ENCODE data around the gene EMX2.
A peak's percentile ranks its signal among the peaks of the same experiment; 100 is the strongest.
"Not testable (repeated sequence)": the region's sequence is repeated elsewhere in the genome, so short reads cannot be mapped to it uniquely, and the experiment has no call there.

EMX2 gene

DNA sequence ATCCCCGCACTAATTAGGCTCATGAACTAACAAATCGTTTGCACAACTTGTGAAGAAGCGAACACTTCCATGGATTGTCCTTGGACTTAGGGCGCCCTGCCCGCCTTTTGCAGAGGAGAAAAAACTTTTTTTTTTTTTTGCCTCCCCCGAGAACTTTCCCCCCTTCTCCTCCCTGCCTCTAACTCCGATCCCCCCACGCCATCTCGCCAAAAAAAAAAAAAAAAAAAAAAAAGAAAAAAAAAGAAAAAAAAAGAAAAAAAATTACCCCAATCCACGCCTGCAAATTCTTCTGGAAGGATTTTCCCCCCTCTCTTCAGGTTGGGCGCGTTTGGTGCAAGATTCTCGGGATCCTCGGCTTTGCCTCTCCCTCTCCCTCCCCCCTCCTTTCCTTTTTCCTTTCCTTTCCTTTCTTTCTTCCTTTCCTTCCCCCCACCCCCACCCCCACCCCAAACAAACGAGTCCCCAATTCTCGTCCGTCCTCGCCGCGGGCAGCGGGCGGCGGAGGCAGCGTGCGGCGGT is at the start of gene EMX2:
TSS of gene EMX2 (plus strand) at position 41 of the 519 bp plus-strand sequence. CDS start 522 bp downstream, outside the sequence.
- DNase-seq (ENCODE audit: low read depth in 2 of 2): no peak

DNA sequence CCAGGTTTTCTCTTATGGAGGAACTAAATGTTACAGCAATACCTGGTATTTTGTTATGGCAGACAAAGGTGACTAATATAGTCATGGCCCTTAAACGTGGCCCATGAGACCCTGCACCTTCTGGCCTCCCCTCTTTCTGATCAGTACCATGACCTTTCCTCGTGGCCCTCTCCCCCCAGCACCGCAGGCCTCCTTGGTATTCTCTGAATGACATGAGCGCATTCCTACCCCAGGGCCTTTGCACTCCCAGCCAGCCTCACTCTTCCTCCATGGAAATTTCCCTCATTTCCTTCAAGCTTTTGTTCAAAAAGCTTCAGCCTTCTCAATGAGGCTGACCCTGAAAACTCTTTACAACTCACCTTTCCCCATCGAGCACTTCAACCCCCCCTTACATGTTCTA is 46.5 kb upstream of the EMX2 start:
- DNase-seq (ENCODE audit: low read depth in 2 of 2): no peak

DNA sequence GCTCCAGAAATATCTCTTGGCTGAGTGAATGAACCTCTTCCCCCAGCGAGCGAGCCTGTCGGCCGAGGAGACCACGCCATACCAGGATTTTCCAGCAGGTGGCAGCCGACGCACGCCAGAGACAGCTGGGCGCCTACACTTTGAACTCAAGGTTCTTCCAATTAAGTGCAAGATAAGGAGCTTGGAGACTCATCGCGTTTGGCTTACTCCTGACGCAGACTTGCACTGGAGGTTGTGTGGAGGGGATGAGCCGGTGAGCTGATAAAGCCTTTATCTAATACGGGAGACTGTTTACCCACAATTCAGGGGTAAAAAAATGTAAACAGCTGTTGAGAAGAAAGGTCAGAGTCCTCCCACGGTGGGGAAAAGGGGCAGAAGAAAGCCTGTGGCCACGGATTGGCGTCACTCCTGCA is 45.9 kb upstream of the EMX2 start:
- peak; percentile 45 to 60 for DNase-seq (ENCODE audit: low read depth in 2 of 2)

DNA sequence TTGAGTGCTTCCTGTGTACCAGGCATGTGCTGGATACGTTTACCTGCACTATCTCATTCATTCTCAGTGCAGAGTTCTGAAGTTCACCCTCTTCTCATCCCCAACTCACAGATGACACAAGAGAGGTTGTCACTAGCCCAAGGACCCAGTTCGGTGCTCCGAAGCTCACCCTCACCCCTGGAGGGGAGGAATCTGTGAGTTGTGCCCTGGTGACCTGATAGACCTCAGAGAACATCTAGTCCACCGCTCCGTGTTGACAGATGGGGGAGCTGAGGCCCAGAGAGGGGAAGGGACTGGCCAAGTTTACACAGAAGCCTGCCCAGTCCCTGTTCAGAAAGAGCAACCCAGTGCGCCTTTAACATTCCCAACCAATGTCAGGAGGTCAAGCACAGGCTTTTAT is 44.8 kb upstream of the EMX2 start:
- no peak for DNase-seq (ENCODE audit: low read depth in 2 of 2)

DNA sequence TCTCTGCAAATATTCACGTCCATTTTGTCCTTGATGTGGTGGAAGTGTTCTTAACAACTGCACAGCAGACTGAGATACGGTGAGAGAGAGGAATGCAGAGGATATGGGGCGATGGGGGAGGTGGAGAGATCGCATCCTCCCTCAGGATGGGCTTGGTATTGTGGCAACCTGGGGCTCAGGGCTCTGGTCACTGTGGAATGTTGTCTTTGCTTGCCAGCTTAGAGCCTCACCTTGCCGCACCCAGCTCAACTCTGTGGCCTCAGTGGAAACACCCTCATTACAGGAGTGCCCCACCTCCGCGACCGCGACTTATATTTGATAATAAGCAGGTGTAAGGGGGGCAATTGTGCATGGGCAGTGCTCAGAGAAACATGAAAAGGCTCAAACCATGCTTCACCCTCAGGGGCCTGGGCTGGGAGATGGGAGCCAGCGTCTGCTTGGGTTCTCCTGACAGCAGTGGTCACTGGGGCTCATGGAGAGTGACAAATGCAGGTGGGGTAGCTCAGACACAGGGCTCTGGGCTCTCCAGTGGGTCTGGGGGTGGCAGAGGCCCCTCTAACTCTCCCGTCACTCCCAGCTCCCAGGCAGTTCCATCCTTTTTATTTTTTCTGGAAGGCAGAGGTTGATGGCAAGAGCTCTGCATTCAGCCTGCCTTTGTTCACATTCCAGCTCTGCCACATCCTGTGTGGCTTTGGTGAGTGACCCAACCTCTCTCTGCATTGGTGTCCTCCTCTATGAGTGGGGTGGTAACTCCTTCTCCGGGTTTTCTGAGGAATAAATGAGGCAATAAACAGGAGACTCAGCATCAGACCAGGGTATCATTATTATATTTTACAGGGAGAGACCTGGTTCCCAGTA is 43.1 kb upstream of the EMX2 start:
- no peak for DNase-seq (ENCODE audit: low read depth in 2 of 2)

DNA sequence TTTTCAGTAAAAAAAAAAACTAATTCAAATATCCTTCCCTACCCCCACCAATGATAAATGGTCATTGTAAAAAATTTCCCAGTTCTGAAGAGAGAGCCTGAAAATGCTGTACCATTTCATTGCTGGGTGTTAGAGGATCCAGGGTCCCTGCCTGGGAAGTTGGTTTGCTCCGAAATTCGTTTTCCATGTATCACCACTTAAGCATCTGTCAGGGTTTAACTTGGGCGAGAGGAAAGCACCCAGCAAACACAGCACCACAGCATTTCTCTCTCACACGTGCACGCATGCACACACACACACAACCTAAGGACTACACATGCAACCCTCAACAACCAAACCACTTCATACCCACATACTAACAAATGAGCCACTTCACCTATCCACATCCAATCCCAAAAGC is 42.1 kb upstream of the EMX2 start:
- DNase-seq (ENCODE audit: low read depth in 2 of 2): no peak

DNA sequence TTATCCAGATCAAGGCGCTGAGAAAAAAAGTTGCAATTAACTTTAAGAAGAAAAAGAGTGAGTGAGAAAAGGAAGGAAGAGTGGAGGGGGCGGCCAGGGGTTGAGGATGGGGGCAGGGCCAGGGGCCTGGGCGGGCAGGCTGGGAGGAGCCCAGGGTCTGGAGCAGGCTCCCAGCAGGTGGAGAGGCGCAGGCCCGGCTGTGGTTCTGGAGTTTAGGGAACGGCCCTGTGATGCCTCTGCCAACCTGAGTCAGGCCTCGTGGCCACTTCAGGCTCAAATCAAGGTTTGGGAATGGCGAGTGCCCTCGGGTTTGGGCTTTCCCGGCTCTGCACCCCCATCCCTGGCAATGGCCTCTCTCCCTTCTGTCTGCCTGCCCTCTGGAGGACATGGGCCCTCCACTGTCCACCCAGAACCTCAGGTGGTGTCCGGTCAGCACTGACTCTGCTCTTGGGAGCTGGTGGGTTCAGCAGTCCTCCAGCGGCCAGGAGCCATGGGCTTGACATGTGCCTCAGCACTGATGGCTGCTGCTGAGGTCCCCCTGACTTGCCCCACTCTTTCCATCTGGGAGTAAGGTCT is 41.0 kb upstream of the EMX2 start:
- no peak for DNase-seq (ENCODE audit: low read depth in 2 of 2)

DNA sequence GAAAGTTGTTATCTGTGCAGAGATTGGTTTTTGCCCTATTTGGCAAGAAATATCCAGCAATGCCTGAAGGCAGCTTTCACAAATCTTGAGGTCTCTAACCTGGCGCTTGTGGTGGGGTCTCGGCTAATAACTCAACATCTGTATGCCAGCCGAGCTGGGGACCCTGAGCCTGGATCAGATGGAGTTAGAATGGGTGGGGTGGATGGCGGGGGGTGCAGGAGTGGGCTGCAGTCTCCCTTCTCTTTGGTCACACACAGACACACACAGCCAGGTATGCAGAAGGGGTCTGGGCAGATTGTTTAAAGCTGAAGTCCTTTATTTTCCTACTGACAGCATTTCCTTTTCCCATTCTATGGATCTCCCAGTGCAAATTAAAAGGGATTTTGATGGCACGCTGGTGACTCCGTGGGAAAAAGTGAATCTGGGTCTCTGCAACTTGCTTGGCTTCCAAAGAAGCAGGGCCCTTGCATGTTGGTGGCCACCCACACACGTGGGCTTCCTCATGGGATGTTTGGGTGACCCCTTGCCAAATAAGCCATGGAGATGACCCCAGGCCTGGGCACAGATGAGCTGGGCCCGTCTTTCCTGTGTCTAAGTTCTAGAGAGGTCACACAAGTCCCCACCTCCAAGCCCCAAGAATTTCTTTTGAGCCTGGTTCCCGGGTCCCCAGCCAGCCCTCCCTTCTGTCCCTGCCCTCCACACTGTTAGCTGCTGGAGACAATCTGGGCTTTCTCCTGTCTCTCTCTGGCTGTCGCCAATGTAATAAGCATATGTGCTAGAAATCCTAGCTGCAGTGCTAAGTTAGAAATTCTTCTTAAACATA is 39.9 kb upstream of the EMX2 start:
- no peak for DNase-seq (ENCODE audit: low read depth in 2 of 2)

DNA sequence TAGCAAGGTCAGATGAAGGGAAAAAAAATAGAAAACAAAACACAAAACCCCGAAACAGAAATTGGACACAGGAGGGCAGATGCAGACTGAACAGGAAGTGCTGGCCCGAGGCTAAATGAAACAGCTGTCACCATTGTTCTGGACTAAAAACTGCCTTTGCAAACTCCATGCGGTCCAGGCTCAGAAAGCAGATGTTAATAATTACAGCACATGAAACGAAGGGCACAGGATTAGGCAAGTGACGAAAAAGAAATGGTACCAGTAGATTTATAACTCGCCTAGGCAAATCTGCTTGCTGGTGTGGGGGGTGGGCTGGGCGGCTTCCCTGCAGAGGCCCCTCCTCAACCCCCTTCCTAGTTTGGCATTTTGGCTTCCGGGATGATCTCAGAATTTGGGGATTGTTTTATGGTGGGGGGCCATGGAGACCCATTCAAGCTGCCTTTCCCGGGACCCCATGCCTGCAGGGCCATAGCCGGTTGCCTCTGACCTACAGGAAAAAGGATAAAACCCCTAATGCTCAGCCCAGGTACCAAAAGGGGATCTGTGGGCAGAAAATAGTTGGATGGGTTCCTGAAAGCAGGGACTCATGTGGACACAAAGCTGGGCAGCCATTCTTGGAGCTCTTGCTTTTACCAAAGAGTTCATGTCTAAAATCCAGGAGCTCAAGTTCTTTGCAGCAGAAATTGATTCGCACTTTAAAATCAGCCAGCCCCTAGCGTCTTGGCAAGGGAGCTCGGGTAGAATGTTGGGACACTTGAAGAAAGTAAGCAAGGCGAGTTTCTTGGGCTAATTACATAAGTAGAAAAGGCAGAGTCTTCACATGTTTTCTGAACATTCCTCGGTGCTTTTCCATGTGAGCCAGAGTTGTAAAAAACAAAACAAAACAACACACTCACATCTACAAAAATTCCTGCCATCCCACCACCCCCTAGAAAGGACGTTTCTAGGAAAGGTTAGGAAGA is 39.0 kb upstream of the EMX2 start:
- DNase-seq (ENCODE audit: low read depth in 2 of 2): no peak

DNA sequence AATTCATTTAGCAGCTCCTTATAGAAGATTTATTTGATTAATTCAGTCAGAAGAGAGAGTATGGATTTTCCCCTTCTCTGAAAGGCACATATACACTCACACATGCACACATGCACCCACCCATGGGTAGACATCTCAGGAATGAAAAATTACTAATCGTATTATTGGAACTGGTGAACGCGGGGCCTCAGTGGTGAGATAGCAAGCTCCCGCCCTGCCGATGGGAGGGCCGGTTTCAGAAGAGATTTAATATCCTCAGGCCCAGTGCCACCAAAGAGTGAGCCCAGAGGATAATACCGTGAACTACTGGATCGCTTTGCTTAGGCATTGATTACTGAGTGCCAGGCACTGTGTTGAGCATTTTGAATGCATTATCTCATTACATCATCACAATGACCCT is 38.0 kb upstream of the EMX2 start:
- DNase-seq (ENCODE audit: low read depth in 2 of 2): no peak

DNA sequence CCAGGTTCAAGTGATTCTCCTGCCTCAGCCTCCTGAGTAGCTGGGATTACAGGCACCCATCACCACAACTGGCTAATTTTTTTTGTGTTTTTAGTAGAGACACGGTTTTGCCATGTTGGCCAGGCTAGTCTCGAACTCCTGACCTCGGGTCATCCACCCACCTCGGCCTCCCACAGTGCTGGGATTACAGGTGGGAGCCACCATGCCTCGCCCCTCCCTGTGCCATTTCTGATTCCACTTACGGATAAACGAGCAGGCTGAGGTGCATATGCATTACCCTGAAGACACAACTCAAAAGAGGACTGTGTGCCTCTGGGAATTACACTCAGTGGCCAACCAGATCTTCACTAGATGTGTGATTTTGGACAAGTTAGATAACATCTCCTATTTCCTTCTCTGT is 35.5 kb upstream of the EMX2 start:
- DNase-seq (ENCODE audit: low read depth in 2 of 2): not testable (repeated sequence)

DNA sequence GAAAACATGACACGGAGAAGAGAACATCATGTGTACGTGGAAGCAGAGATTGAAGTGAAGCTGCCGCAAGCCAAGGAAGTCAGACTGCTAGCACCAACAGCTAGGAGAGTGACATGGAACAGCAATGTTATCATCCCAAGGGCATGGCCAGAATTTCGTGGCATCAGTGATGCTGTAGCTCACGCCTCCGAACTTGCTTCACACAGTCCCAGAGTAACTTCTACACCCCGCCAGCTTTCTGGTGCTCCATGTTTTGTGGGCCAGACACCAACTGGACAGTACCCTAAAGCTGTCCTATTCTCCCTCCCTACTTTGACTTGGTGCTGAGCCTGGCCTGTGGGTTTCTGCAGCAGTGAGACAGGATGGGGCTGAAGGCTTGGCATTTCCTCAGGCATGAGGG is 33.0 kb upstream of the EMX2 start:
- no peak for DNase-seq (ENCODE audit: low read depth in 2 of 2)

DNA sequence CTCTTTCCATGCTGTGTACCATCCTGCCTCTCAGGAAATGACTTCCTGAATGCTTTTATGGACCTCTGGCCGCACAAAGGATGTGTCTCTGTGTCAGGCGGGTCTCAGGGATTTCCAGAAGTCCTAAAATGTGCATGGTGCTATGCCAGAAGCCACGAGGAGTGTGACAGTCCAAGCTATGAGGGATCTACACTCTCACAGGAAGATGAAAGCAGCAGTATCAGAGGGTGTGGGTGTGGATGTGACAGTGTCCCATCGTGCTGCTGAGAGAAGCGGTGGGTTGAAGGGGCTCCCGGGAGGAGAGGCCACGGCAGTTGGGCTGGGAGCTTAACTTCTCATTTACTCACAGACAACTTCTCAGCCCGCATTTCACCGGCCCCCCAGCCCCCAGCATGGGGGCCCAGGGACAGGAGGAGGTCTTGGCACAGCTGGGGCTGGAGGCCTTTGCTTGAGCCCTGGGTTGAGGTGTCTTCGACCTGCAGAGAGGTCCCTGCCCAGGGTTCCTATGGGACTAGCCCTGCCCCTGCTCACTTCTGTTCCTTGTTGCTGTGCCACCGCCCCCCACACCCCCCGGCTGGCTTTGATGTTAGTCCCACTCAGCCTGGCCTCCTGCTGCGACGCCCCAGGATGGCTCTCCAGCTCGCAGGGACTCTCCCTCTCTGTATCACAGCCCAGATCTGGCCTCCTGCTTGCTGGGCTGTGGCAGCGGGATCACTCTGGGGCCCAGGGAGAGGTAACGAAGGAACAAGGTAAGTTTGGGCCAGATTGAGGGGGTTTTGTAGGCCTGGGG is 30.8 kb upstream of the EMX2 start:
- no peak for DNase-seq (ENCODE audit: low read depth in 2 of 2)

DNA sequence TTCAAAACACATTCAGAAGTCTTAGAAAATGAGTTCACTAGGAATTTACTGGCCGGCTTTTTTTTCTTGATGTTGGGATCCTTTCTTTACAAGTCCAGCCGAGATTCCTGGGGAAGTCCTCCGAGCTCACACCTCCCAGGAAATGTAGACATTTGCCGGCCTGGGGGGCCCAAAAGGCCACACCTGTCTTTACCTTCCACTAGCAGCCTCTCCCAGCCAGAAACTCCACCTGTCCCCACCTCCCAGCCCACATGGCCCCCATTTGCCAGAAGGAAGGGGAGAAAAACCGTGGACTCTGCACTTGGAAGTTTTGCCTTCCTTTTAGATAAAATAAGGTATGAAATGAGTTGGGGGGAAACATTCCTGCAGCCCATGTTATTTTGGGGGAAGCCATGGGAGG is 27.6 kb upstream of the EMX2 start:
- DNase-seq (ENCODE audit: low read depth in 2 of 2): no peak

DNA sequence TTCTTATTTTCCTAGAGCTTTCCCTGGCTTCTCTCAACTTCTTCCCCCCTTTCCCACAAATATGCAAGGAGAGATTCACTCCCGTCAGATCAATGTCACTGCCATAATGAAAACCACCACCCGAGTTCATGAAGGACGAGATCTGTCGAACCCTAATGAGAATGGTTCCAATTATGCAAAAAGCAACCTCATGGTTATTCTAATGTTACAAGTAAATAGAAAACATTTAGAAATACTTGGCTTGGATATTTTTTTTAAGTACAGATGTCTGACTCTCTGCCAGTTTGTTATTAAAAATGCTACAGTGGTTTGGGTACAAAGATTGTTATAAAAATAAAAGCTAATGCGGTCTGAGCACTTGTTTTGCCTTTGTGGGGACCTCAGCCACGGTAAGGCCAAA is 25.9 kb upstream of the EMX2 start:
- no peak for DNase-seq (ENCODE audit: low read depth in 2 of 2)

DNA sequence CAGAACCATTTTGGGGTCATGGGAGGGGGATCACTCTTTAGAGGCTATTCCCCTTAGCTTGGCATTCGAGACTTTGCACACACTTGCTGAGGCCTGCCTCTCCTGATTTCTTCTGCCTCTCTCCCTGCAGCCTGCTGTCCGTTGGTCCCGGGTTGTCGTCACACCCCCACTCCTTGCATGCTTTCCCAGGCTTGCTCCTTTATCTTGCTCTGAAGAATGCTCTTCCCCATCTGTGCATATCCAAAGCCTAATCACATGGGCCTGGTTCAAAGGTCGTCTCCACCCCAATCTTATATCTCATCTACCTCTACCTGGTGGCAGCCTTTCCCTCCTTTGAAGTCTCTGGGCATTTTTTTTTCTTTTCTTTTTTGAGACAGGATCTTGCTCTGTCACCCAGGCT is 24.3 kb upstream of the EMX2 start:
- no peak for DNase-seq (ENCODE audit: low read depth in 2 of 2)

DNA sequence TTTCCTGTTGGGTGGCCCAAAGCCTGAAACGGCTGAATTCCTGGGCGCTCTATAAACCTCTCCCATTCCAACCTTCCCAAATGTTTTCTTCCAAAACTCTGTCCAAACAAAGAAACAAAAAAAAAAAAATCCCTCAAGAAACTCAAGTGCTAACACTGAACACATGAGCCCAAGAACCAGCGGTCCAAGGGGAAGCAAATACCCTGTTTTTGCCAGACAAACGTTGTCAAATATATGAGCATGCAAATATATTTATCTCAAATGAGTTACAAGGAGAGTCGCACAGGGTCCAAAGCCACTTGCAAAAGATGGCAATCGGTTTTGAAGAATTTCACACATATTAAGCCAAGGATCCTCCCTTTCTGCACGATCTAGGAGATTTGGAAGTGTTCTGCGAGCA is 23.3 kb upstream of the EMX2 start:
- no peak for DNase-seq (ENCODE audit: low read depth in 2 of 2)

DNA sequence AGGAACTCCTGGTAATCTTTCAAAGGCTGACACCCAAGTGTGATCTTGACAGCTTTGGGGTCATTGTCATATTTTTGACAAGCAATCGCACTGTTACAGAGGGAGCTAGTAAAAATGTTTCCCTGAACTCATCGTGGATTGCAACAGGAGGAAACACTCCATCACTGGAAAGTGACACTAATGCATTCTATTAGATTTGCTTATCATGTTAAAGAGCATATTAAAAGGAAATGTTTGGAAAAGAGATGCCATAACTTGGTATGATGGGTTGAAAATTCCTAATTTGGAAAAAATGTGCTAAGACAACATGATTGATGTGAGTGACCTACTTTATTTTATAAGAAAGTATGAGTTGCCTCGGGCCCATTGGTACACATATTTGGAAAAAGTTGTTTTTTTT is 22.7 kb upstream of the EMX2 start:
- no peak for DNase-seq (ENCODE audit: low read depth in 2 of 2)

DNA sequence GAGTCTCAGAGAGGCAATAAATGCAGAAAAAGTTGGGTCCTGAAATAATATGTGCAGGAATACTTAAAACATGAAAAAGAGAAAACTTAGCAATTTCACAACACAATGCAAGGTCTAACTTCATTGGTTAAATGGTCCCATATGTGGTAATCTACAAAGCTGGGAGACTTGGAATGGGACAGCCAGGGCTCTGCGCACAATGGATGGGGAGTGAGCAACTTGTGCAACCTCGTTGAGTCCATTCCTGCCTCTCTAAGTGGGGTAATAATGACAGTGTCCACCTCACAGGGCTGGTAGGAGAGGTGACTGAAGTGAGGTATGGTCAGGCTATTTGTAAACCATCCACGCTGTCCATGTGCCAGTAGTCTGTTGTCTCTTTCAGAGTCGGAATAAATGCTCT is 11.8 kb upstream of the EMX2 start:
- DNase-seq (ENCODE audit: low read depth in 2 of 2): no peak

DNA sequence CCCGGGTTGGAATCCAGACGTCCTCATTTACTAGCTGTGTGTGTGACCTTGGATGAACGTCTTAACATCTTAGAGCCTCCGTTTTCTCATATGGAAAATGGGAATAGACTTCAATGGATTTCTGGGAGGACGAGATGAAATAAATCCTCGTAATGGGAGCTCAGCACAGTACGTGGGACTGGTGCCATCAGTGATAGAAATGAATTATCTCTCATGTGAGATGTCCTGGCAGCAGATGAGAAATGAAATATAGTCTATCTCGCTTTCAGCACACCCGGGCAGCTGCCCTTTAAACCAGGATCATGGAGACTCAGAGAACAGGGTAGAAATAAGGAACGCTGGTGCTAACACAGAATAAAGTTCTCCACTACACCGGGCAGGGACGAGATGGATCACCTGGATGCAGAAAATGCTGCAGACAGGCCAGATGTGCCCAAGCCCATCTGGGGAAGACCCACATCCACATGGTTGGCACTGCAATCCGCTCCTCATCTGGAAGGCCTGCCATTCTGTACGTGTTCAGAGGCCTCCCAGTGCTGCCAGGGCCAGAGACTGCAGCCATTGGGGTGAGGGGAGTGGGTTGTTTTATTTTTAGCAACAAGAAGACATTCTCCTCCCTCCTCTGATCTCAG is 11.1 kb upstream of the EMX2 start:
- no peak for DNase-seq (ENCODE audit: low read depth in 2 of 2)

All from stimulated activated CD8-positive, alpha-beta memory T cell treated with anti-CD3 and anti-CD28 coated beads, Interleukin-2, amount 100 ng/mL, for 48 hours (primary cell).